Measurements from ENCODE around the gene PAXIP1. TPM values are rescaled to one million over a fixed set of nuclear protein-coding genes. Genes with fewer than 3 reads are reported as not detected.

Gene PAXIP1
- total RNA-seq, 1 experiment from 2014 or later = 15.3 TPM

DNA sequence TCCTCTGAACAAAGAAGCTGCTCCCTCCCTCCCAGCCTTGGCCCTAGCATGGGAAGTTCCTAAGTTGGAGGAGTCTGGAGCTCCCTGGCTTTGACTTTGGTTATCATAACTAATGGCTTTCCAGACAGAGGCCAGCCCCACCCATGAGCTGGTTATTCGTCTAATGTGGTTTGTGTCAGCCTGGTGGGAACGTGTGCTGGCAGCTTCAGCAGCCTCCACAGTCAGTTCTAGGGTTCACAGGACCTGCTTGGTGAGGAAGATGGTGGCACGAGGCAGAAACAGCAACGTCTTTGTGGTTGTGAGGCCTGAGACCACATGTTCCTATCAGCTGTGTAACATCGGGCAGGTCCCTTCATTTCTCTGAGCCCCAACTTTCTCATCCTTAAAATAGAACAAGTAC lies 103.1 kb downstream of the PAXIP1 start:
- Histone ChIP-seq H3K79me2 (ENCODE audit: low read length) (no peaks in the 10 kb centered on the region), H3K36me3 (ENCODE audit: low read depth, low read length) (no peaks in the 10 kb centered on the region), H4K20me1 (ENCODE audit: low read length) (no peaks in the 10 kb centered on the region), H3K27ac (ENCODE audit: low read length) (no peak overlapping the region), H3K9me3 (ENCODE audit: low read length) (no peaks in the 10 kb centered on the region), H3K9ac (ENCODE audit: low read length) (no peak overlapping the region), H3K4me1 (ENCODE audit: insufficient read depth, low read length) (no peaks in the 10 kb centered on the region), H3F3A (ENCODE audit: low read length, unreplicated experiment) (no peaks in the 10 kb centered on the region), H3K4me3 (ENCODE audit: low read length) (no peak overlapping the region), H2AFZ (ENCODE audit: low read length) (no peak overlapping the region), H3K4me2 (ENCODE audit: low read length) (no peak overlapping the region), H3K9me2 (replicated peaks; ENCODE audit: low read length) (no peaks in the 10 kb centered on the region), H3K27me3 (ENCODE audit: low read length) (peaks cover 34% of the 10 kb centered on the region; the same call in 1 of the 2 replicates)
- no peak for DNase-seq
- ATAC-seq = no peak
- intact Hi-C loops (cut with micrococcal nuclease) = no loop called here
- POLR2A ChIA-PET (ENCODE audit: unreplicated experiment) = no interaction called here
- no peak for TF ChIP-seq EZH2 (IDR thresholded peaks at IDR 0.05; ENCODE audit: low read length, unreplicated experiment)
- no peak for TF ChIP-seq CTCF (conservative IDR thresholded peaks at IDR 0.05; ENCODE audit: low read depth, low read length)
- no peak for TF ChIP-seq EZH2phosphoT487 (IDR thresholded peaks at IDR 0.05; ENCODE audit: borderline replicate concordance, low read length)
- CTCF ChIA-PET = no interaction called here
- no TSS peak for BruUV-seq (replicated peaks)

- Histone ChIP-seq H3K4me2 (ENCODE audit: low read length) (no peak overlapping the region), H3K4me1 (ENCODE audit: insufficient read depth, low read length) (no peaks in the 10 kb centered on the region), H3K27ac (ENCODE audit: low read length) (no peak overlapping the region), H3K9ac (ENCODE audit: low read length) (no peak overlapping the region), H3K4me3 (ENCODE audit: low read length) (no peak overlapping the region), H3K27me3 (ENCODE audit: low read length) (peaks cover 32% of the 10 kb centered on the region; the same call in 1 of the 2 replicates), H4K20me1 (ENCODE audit: low read length) (no peaks in the 10 kb centered on the region), H2AFZ (ENCODE audit: low read length) (no peak overlapping the region), H3K9me2 (replicated peaks; ENCODE audit: low read length) (no peaks in the 10 kb centered on the region), H3F3A (ENCODE audit: low read length, unreplicated experiment) (no peaks in the 10 kb centered on the region), H3K79me2 (ENCODE audit: low read length) (no peaks in the 10 kb centered on the region), H3K9me3 (ENCODE audit: low read length) (no peaks in the 10 kb centered on the region), H3K36me3 (ENCODE audit: low read depth, low read length) (no peaks in the 10 kb centered on the region)
- no peak for DNase-seq
- intact Hi-C loops (cut with micrococcal nuclease) = no loop called here
- no peak for ATAC-seq
- CTCF ChIA-PET = no interaction called here
- no peak for TF ChIP-seq CTCF (conservative IDR thresholded peaks at IDR 0.05; ENCODE audit: low read depth, low read length)
- TF ChIP-seq EZH2phosphoT487 (IDR thresholded peaks at IDR 0.05; ENCODE audit: borderline replicate concordance, low read length) = no peak
- no peak for TF ChIP-seq EZH2 (IDR thresholded peaks at IDR 0.05; ENCODE audit: low read length, unreplicated experiment)
- POLR2A ChIA-PET (ENCODE audit: unreplicated experiment) = no interaction called here
- BruUV-seq (replicated peaks) = no TSS peak
These were observed 103.7 kb downstream of the PAXIP1 start for GRCh38 chr7:154898973-154899855.

- H3K9me3 ChIP-seq (ENCODE audit: low read length) = no peaks in the 10 kb centered on the region
- BruUV-seq (replicated peaks) = no TSS peak
- DNase-seq (no peak), ATAC-seq (no peak)
- H3K4me3 ChIP-seq (ENCODE audit: low read length) = no peak overlapping the region
- no peak overlapping the region for H3K9ac ChIP-seq (ENCODE audit: low read length)
- no peaks in the 10 kb centered on the region for H3K4me1 ChIP-seq (ENCODE audit: insufficient read depth, low read length)
- intact Hi-C loops (cut with micrococcal nuclease) = no loop called here
- no peak overlapping the region for H3K4me2 ChIP-seq (ENCODE audit: low read length)
- ChIA-PET POLR2A (ENCODE audit: unreplicated experiment) (no interaction called here), CTCF (no interaction called here)
- no peak for TF ChIP-seq EZH2phosphoT487 (IDR thresholded peaks at IDR 0.05; ENCODE audit: borderline replicate concordance, low read length)
- H4K20me1 ChIP-seq (ENCODE audit: low read length) = no peaks in the 10 kb centered on the region
- H3K27me3 ChIP-seq (ENCODE audit: low read length) = peaks cover 31% of the 10 kb centered on the region; the same call in 1 of the 2 replicates
- no peaks in the 10 kb centered on the region for H3F3A ChIP-seq (ENCODE audit: low read length, unreplicated experiment)
- no peaks in the 10 kb centered on the region for H3K36me3 ChIP-seq (ENCODE audit: low read depth, low read length)
- no peaks in the 10 kb centered on the region for H3K79me2 ChIP-seq (ENCODE audit: low read length)
- H3K27ac ChIP-seq (ENCODE audit: low read length) = no peak overlapping the region
- H3K9me2 ChIP-seq (replicated peaks; ENCODE audit: low read length) = no peaks in the 10 kb centered on the region
- no peak overlapping the region for H2AFZ ChIP-seq (ENCODE audit: low read length)
These were observed 106.8 kb downstream of the PAXIP1 start for GRCh38 chr7:154896076-154896475.

Other genes with a start within 250 kb of the PAXIP1 start
- gene HTR5A, start 67.2 kb upstream of the PAXIP1 start, total RNA-seq (2014; rRNA removed) = not detected in 2 replicates

All from PC-3 (cell line).